ENCODE measurements around the gene VAC14.

DNA sequence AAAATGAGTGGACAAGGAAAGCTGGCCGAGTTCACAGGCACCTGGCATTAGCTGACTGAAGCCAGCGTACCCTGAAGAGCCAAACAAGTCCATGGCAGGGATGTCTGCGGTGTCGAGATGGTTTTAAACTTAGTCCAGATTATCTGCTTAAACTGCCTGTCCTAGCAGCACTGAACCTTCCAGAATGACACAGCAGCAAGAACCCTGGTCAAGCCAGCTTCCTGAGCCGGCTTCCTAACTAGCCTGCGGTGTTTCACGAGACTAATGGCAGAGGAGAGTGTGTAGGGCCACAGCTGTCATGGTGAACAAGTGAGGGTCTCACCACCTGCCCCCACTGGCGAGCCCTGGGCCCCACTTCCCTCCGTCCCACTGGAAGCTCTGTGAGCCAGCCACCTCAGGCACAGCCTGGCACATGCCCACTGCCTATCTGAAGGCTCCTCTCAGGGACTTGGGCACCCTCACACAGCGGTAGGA is 86.3 kb downstream of the VAC14 start:
- TF ChIP-seq, protein P1, sequence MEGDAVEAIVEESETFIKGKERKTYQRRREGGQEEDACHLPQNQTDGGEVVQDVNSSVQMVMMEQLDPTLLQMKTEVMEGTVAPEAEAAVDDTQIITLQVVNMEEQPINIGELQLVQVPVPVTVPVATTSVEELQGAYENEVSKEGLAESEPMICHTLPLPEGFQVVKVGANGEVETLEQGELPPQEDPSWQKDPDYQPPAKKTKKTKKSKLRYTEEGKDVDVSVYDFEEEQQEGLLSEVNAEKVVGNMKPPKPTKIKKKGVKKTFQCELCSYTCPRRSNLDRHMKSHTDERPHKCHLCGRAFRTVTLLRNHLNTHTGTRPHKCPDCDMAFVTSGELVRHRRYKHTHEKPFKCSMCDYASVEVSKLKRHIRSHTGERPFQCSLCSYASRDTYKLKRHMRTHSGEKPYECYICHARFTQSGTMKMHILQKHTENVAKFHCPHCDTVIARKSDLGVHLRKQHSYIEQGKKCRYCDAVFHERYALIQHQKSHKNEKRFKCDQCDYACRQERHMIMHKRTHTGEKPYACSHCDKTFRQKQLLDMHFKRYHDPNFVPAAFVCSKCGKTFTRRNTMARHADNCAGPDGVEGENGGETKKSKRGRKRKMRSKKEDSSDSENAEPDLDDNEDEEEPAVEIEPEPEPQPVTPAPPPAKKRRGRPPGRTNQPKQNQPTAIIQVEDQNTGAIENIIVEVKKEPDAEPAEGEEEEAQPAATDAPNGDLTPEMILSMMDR (conservative IDR thresholded peaks at IDR 0.05; ENCODE audit: low read depth in 2 of 2) = no peak
- TF ChIP-seq ZNF114 (CRISPR knock-in tag; IDR thresholded peaks at IDR 0.05) (no peak), POLR2AphosphoS5 (IDR thresholded peaks at IDR 0.05; ENCODE audit: low read depth) (no peak), EZH2 (IDR thresholded peaks at IDR 0.05; ENCODE audit: low read depth, unreplicated experiment) (no peak), NANOG (IDR thresholded peaks at IDR 0.05; ENCODE audit: borderline replicate concordance) (no peak), CREB1 (CRISPR knock-in tag; IDR thresholded peaks at IDR 0.05; ENCODE audit: low read depth) (no peak), EZH2phosphoT487 (IDR thresholded peaks at IDR 0.05; ENCODE audit: unreplicated experiment) (no peak), JUNB (IDR thresholded peaks at IDR 0.05; ENCODE audit: unreplicated experiment) (no peak), STAT1 (IDR thresholded peaks at IDR 0.05; ENCODE audit: unreplicated experiment) (no peak), ZNF331 (CRISPR knock-in tag; IDR thresholded peaks at IDR 0.05; ENCODE audit: low read depth) (no peak)
- TF ChIP-seq, protein P2, sequence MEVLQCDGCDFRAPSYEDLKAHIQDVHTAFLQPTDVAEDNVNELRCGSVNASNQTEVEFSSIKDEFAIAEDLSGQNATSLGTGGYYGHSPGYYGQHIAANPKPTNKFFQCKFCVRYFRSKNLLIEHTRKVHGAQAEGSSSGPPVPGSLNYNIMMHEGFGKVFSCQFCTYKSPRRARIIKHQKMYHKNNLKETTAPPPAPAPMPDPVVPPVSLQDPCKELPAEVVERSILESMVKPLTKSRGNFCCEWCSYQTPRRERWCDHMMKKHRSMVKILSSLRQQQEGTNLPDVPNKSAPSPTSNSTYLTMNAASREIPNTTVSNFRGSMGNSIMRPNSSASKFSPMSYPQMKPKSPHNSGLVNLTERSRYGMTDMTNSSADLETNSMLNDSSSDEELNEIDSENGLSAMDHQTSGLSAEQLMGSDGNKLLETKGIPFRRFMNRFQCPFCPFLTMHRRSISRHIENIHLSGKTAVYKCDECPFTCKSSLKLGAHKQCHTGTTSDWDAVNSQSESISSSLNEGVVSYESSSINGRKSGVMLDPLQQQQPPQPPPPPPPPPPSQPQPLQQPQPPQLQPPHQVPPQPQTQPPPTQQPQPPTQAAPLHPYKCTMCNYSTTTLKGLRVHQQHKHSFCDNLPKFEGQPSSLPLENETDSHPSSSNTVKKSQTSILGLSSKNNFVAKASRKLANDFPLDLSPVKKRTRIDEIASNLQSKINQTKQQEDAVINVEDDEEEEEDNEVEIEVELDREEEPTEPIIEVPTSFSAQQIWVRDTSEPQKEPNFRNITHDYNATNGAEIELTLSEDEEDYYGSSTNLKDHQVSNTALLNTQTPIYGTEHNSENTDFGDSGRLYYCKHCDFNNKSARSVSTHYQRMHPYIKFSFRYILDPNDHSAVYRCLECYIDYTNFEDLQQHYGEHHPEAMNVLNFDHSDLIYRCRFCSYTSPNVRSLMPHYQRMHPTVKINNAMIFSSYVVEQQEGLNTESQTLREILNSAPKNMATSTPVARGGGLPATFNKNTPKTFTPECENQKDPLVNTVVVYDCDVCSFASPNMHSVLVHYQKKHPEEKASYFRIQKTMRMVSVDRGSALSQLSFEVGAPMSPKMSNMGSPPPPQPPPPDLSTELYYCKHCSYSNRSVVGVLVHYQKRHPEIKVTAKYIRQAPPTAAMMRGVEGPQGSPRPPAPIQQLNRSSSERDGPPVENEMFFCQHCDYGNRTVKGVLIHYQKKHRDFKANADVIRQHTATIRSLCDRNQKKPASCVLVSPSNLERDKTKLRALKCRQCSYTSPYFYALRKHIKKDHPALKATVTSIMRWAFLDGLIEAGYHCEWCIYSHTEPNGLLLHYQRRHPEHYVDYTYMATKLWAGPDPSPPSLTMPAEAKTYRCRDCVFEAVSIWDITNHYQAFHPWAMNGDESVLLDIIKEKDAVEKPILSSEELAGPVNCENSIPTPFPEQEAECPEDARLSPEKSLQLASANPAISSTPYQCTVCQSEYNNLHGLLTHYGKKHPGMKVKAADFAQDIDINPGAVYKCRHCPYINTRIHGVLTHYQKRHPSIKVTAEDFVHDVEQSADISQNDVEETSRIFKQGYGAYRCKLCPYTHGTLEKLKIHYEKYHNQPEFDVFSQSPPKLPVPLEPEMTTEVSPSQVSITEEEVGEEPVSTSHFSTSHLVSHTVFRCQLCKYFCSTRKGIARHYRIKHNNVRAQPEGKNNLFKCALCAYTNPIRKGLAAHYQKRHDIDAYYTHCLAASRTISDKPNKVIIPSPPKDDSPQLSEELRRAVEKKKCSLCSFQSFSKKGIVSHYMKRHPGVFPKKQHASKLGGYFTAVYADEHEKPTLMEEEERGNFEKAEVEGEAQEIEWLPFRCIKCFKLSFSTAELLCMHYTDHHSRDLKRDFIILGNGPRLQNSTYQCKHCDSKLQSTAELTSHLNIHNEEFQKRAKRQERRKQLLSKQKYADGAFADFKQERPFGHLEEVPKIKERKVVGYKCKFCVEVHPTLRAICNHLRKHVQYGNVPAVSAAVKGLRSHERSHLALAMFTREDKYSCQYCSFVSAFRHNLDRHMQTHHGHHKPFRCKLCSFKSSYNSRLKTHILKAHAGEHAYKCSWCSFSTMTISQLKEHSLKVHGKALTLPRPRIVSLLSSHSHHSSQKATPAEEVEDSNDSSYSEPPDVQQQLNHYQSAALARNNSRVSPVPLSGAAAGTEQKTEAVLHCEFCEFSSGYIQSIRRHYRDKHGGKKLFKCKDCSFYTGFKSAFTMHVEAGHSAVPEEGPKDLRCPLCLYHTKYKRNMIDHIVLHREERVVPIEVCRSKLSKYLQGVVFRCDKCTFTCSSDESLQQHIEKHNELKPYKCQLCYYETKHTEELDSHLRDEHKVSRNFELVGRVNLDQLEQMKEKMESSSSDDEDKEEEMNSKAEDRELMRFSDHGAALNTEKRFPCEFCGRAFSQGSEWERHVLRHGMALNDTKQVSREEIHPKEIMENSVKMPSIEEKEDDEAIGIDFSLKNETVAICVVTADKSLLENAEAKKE (CRISPR knock-in tag; IDR thresholded peaks at IDR 0.05) = no peak
- TF ChIP-seq, protein P3, sequence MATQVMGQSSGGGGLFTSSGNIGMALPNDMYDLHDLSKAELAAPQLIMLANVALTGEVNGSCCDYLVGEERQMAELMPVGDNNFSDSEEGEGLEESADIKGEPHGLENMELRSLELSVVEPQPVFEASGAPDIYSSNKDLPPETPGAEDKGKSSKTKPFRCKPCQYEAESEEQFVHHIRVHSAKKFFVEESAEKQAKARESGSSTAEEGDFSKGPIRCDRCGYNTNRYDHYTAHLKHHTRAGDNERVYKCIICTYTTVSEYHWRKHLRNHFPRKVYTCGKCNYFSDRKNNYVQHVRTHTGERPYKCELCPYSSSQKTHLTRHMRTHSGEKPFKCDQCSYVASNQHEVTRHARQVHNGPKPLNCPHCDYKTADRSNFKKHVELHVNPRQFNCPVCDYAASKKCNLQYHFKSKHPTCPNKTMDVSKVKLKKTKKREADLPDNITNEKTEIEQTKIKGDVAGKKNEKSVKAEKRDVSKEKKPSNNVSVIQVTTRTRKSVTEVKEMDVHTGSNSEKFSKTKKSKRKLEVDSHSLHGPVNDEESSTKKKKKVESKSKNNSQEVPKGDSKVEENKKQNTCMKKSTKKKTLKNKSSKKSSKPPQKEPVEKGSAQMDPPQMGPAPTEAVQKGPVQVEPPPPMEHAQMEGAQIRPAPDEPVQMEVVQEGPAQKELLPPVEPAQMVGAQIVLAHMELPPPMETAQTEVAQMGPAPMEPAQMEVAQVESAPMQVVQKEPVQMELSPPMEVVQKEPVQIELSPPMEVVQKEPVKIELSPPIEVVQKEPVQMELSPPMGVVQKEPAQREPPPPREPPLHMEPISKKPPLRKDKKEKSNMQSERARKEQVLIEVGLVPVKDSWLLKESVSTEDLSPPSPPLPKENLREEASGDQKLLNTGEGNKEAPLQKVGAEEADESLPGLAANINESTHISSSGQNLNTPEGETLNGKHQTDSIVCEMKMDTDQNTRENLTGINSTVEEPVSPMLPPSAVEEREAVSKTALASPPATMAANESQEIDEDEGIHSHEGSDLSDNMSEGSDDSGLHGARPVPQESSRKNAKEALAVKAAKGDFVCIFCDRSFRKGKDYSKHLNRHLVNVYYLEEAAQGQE (IDR thresholded peaks at IDR 0.05; ENCODE audit: unreplicated experiment) = no peak
- TF ChIP-seq, protein P4, sequence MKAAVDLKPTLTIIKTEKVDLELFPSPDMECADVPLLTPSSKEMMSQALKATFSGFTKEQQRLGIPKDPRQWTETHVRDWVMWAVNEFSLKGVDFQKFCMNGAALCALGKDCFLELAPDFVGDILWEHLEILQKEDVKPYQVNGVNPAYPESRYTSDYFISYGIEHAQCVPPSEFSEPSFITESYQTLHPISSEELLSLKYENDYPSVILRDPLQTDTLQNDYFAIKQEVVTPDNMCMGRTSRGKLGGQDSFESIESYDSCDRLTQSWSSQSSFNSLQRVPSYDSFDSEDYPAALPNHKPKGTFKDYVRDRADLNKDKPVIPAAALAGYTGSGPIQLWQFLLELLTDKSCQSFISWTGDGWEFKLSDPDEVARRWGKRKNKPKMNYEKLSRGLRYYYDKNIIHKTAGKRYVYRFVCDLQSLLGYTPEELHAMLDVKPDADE (IDR thresholded peaks at IDR 0.05) = no peak

Data from GM23338 (cell line).